H1 (cell line): ENCODE data around the gene CYP17A1. TPM values are rescaled to one million over a fixed set of nuclear protein-coding genes. Genes with fewer than 3 reads are reported as not detected.

Source experiments
- CTCF ChIA-PET: fragments of 300-600 bp; sonication (Branson Sonifier 250); formaldehyde crosslinking; loops from one replicate; lab custom pipeline; 2021; ENCODE audit not compliant: partially characterized antibody; lab: Charles Lee
- POLR2A ChIA-PET: fragments of 300-600 bp; sonication (Branson Sonifier 250); formaldehyde crosslinking; loops from one replicate; lab custom pipeline; 2021; ENCODE audit warnings: inconsistent platforms; ENCODE audit not compliant: partially characterized antibody; lab: Charles Lee
- DNase-seq, 2 experiments: peaks; one replicate each; pipeline versions ENCODE4 v3.0.0 to v3.0.0-alpha.2; 2010 to 2022; ENCODE audit warnings: low spot score in 2 of 2, low read depth in 1 of 2, mixed read lengths in 1 of 2
- FAIRE-seq: peaks from 2 replicates; lab custom pipeline; 2011; peaks lifted over from hg19 to GRCh38; lab: Jason Lieb, UNC
- H2AFZ ChIP-seq: 2 replicates; pipeline ENCODE4 v1.8.1; 2012; ENCODE audit warnings: low read length, inconsistent platforms
- H2AK5ac ChIP-seq: 2 replicates; pipeline ENCODE4 v1.6.1; 2013; ENCODE audit warnings: low read depth, low read length
- H2BK120ac ChIP-seq: replicated peaks from 2 replicates; pipeline ENCODE3; 2013; ENCODE audit warnings: low read depth, low read length, inconsistent platforms
- H2BK12ac ChIP-seq: 2 replicates; pipeline ENCODE4 v1.6.1; 2013; ENCODE audit warnings: low read depth, low read length
- H2BK15ac ChIP-seq: 2 replicates; pipeline ENCODE4 v1.6.1; 2013; ENCODE audit warnings: low read length
- H2BK20ac ChIP-seq: 2 replicates; pipeline ENCODE4 v1.6.1; 2013; ENCODE audit warnings: low read length
- H2BK5ac ChIP-seq: 2 replicates; pipeline ENCODE4 v1.6.1; 2013; ENCODE audit warnings: low read depth, low read length
- H3K14ac ChIP-seq: 2 replicates; pipeline ENCODE4 v1.6.1; 2013; ENCODE audit warnings: inconsistent platforms; ENCODE audit not compliant: insufficient read length
- H3K18ac ChIP-seq: 2 replicates; pipeline ENCODE4 v1.6.1; 2013; ENCODE audit warnings: low read length; ENCODE audit errors: extremely low read depth
- H3K23ac ChIP-seq: 2 replicates; pipeline ENCODE4 v1.6.1; 2013; ENCODE audit warnings: inconsistent platforms; ENCODE audit not compliant: insufficient read length
- H3K23me2 ChIP-seq: 2 replicates; pipeline ENCODE4 v1.6.1; 2013; ENCODE audit warnings: low read depth, low read length
- H3K27ac ChIP-seq: 2 replicates; pipeline ENCODE4 v1.6.1; 2011; ENCODE audit warnings: low read depth, low read length, inconsistent platforms
- H3K27me3 ChIP-seq, 4 experiments: replicated peaks in 1 of 4; 1 replicate in 1 of 4; 2 replicates in 3 of 4; pipeline versions ENCODE4 v1.6.1 to v1.8.1; 2011 to 2013; ENCODE audit warnings: low read length in 3 of 4, mild to moderate bottlenecking in 3 of 4, inconsistent platforms in 2 of 4, mixed read lengths in 2 of 4, moderate library complexity in 1 of 4; ENCODE audit not compliant: control insufficient read depth in 3 of 4, insufficient read depth in 3 of 4; ENCODE audit errors: extremely low read depth in 1 of 4
- H3K36me3 ChIP-seq, 4 experiments: 2 replicates each; pipeline versions ENCODE4 v1.6.1 to v1.8.1; 2011 to 2013; ENCODE audit warnings: mild to moderate bottlenecking in 4 of 4, low read length in 3 of 4, moderate library complexity in 2 of 4, control low read depth in 1 of 4, inconsistent platforms in 1 of 4; ENCODE audit not compliant: insufficient read depth in 4 of 4, control insufficient read depth in 2 of 4
- H3K4ac ChIP-seq: replicated peaks from 2 replicates; pipeline ENCODE3; 2013; ENCODE audit warnings: low read length, low read depth, mixed read lengths, inconsistent platforms; ENCODE audit not compliant: insufficient read length
- H3K4me1 ChIP-seq, 4 experiments: replicated peaks in 1 of 4; 1 replicate in 1 of 4; 2 replicates in 3 of 4; pipeline versions ENCODE4 v1.6.1 to v1.8.1; 2011 to 2013; ENCODE audit warnings: low read length in 3 of 4, inconsistent platforms in 2 of 4, mixed read lengths in 1 of 4; ENCODE audit not compliant: insufficient read depth in 4 of 4, control insufficient read depth in 3 of 4
- H3K4me2 ChIP-seq, 2 experiments: 2 replicates each; pipeline versions ENCODE4 v1.6.1 to v1.8.1; 2011 to 2013; ENCODE audit warnings: low read depth in 2 of 2, low read length in 2 of 2, control low read depth in 1 of 2, inconsistent platforms in 1 of 2, mild to moderate bottlenecking in 1 of 2; ENCODE audit not compliant: insufficient read depth in 1 of 2
- H3K4me3 ChIP-seq, 4 experiments: fragments of 200-600, 300-600 bp in 1 of 4; sonication (generic), shearing (Covaris generic), sonication (Bioruptor Twin) in 1 of 4; 2 replicates each; pipeline versions ENCODE4 v1.5.1 to v1.8.1; 2011 to 2016; ENCODE audit warnings: low read length in 4 of 4, low read depth in 3 of 4, control low read depth in 2 of 4, inconsistent platforms in 2 of 4, mild to moderate bottlenecking in 2 of 4, mixed read lengths in 1 of 4, moderate library complexity in 1 of 4; ENCODE audit not compliant: insufficient read depth in 2 of 4; ENCODE audit errors: extremely low read depth in 1 of 4
- H3K56ac ChIP-seq: replicated peaks from 2 replicates; pipeline ENCODE3; 2013; ENCODE audit warnings: low read depth, mild to moderate bottlenecking, mixed read lengths, low read length, inconsistent platforms; ENCODE audit not compliant: insufficient read length
- H3K79me1 ChIP-seq: 2 replicates; pipeline ENCODE4 v1.6.1; 2013; ENCODE audit warnings: low read depth, low read length, control low read depth
- H3K79me2 ChIP-seq, 2 experiments: 2 replicates each; pipeline versions ENCODE4 v1.6.1 to v1.8.1; 2012 to 2013; ENCODE audit warnings: low read length in 2 of 2, mild to moderate bottlenecking in 2 of 2, inconsistent platforms in 1 of 2; ENCODE audit not compliant: insufficient read depth in 2 of 2, control insufficient read depth in 1 of 2
- H3K9ac ChIP-seq, 4 experiments: replicated peaks in 1 of 4; 1 replicate in 1 of 4; 2 replicates in 3 of 4; pipeline versions ENCODE4 v1.6.1 to v1.8.1; 2011 to 2013; ENCODE audit warnings: low read depth in 3 of 4, low read length in 3 of 4, control low read depth in 2 of 4, mild to moderate bottlenecking in 2 of 4, moderate library complexity in 2 of 4, inconsistent platforms in 1 of 4; ENCODE audit errors: extremely low read depth in 1 of 4
- H3K9me3 ChIP-seq, 2 experiments: 2 replicates each; pipeline versions ENCODE4 v1.6.1 to v1.8.1; 2012 to 2013; ENCODE audit warnings: mild to moderate bottlenecking in 2 of 2, moderate library complexity in 2 of 2, control low read depth in 1 of 2, inconsistent platforms in 1 of 2, low read depth in 1 of 2, low read length in 1 of 2, mixed read lengths in 1 of 2; ENCODE audit not compliant: insufficient read depth in 2 of 2
- H4K20me1 ChIP-seq, 2 experiments: replicated peaks in 1 of 2; 2 replicates each; pipeline versions ENCODE3 to v1.8.1; 2011 to 2013; ENCODE audit warnings: inconsistent platforms in 2 of 2, low read length in 2 of 2, mild to moderate bottlenecking in 1 of 2; ENCODE audit not compliant: insufficient read depth in 2 of 2, control insufficient read depth in 1 of 2
- H4K5ac ChIP-seq: 2 replicates; pipeline ENCODE4 v1.6.1; 2013; ENCODE audit warnings: low read length, low read depth, mixed read lengths, inconsistent platforms; ENCODE audit not compliant: insufficient read length
- H4K8ac ChIP-seq: 2 replicates; pipeline ENCODE4 v1.8.0; 2013; ENCODE audit warnings: mild to moderate bottlenecking, moderate library complexity, low read length, inconsistent platforms; ENCODE audit not compliant: insufficient read depth; ENCODE audit errors: extremely low read depth
- H4K91ac ChIP-seq: replicated peaks from 2 replicates; pipeline ENCODE3; 2013; ENCODE audit warnings: low read length, mixed read lengths, inconsistent platforms; ENCODE audit not compliant: insufficient read length
- CBX5 ChIP-seq: fragments of 300-800, 300-1000 bp; sonication (generic); IDR thresholded peaks from 2 replicates; pipeline ENCODE4 v1.7.1; 2016; ENCODE audit warnings: antibody characterized with exemption, low read length, low read depth
- CBX8 ChIP-seq: fragments of 300-800, 300-1000 bp; sonication (generic); IDR thresholded peaks from 2 replicates; pipeline ENCODE4 v1.7.1; 2016; ENCODE audit warnings: low read depth, low read length, borderline replicate concordance
- CTBP2 ChIP-seq: IDR thresholded peaks from 2 replicates; pipeline ENCODE4 v1.7.0; 2011; ENCODE audit warnings: borderline replicate concordance, mild to moderate bottlenecking, moderate library complexity, mixed read lengths, low read length; ENCODE audit not compliant: insufficient read depth, insufficient read length
- E2F6 ChIP-seq: IDR thresholded peaks from 2 replicates; pipeline ENCODE4 v1.6.1; 2012; ENCODE audit warnings: inconsistent platforms
- KDM1A ChIP-seq: fragments of 200-600, 300-600 bp; sonication (generic); IDR thresholded peaks from 2 replicates; pipeline ENCODE4 v1.7.1; 2016; ENCODE audit warnings: mild to moderate bottlenecking, low read length, borderline replicate concordance
- POU5F1 ChIP-seq: IDR thresholded peaks from 2 replicates; pipeline ENCODE4 v1.6.1; 2011; ENCODE audit warnings: low read depth, mild to moderate bottlenecking, low read length, moderate library complexity
- SAP30 ChIP-seq: fragments of 300-600 bp; sonication (generic); IDR thresholded peaks from 2 replicates; pipeline ENCODE4 v1.7.1; 2012; ENCODE audit warnings: low read length, moderate library complexity, mild to moderate bottlenecking, inconsistent platforms; ENCODE audit not compliant: insufficient read depth, insufficient replicate concordance
- SIRT6 ChIP-seq: IDR thresholded peaks from one replicate; pipeline ENCODE4 v1.7.1; 2012; ENCODE audit warnings: low read length, inconsistent platforms
- SIX5 ChIP-seq: IDR thresholded peaks from 2 replicates; pipeline ENCODE4 v1.6.1; 2011; ENCODE audit warnings: mild to moderate bottlenecking, low read depth, low read length
- SP2 ChIP-seq: IDR thresholded peaks from 2 replicates; pipeline ENCODE4 v1.6.1; 2012; ENCODE audit warnings: mild to moderate bottlenecking, low read length, inconsistent platforms
- TEAD4 ChIP-seq: IDR thresholded peaks from 2 replicates; pipeline ENCODE4 v1.6.1; 2012; ENCODE audit warnings: low read depth, low read length, inconsistent platforms, mixed read lengths
- ZNF274 ChIP-seq: IDR thresholded peaks from 2 replicates; pipeline ENCODE4 v1.7.0; 2012; ENCODE audit warnings: low read length, borderline replicate concordance; ENCODE audit errors: extremely low read depth
- WGBS, 2 experiments: shearing (Covaris generic) in 1 of 2; methylation state at CpG; one replicate each; pipeline versions ENCODE4 v1.1.6 to v1.1.7; 2013 to 2015; ENCODE audit warnings: low lambda C conversion rate in 2 of 2, mixed read lengths in 2 of 2, inconsistent platforms in 1 of 2, low coverage in 1 of 2, missing lambda C conversion rate in 1 of 2; ENCODE audit not compliant: insufficient replicate concordance in 2 of 2, insufficient coverage in 1 of 2, insufficient read length in 1 of 2; ENCODE audit errors: extremely low coverage in 1 of 2, missing lambda C conversion rate in 1 of 2; 5-methylcytosine and 5-hydroxymethylcytosine counted together
- polyA plus RNA-seq, 7 experiments: library from polyadenylated mRNA; depleted of rRNA in 3 of 7; stranded (reverse) in 5 of 7; unstranded in 2 of 7; fragments of >200 nt in 5 of 7; fragments of 200-250 nt in 2 of 7; gene quantifications; 1 replicate in 5 of 7; 2 replicates in 1 of 7; 4 replicates in 1 of 7; pipeline versions ENCODE4 v1.2.1 to v1.2.3, GENCODE V29; 2011 to 2013; ENCODE audit warnings: missing spikeins in 2 of 7, mixed read lengths in 2 of 7
- total RNA-seq: library from RNA; stranded (reverse); fragmentation: NEBNext Ultra II Directional; extraction: Animal tissue kit (Norgen Biotek cat#: 25700); gene quantifications from 2 replicates; pipeline ENCODE4 v1.2.1, GENCODE V29; 2021

Gene CYP17A1
- total and polyA plus RNA-seq, 2 of the 8 experiments (the other 6 are each of a cell fraction or from before 2014, with no cell fraction given): not detected

DNA sequence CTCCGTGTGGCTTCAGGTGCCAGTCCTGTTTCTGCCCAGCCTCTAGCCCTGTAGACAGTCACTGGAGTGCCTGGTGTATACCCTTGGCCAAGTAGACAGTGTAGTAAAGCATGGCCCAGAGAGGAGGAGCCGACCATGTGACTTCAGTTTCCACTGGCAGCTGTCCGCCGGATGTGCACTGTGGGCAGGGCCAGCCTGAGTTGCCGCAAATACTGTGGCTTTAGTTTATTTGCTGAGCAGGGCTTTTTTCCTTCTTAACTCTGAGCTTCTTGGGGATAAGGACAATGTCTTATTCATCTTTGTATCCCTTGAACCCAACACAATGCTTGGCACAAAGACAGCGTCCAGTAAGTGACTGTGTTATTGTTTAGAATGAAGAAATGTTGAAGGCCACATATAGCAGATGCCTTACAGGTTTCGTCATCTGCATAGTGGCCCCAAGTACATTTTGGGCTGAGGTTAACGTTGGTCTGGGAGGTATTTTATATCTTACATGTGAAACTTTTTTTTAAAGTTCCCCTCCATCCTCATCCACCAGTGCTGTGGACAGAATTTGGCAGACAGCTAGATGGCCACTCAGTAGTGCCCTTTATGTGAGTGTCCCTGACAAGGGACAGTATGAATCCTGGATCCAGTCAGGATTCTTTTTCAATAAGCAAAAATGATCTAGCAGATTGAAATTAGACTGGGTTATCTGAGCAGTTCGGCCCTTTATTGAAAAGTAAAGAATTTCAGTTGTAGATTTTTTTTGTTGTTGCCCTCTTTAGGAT lies 40.6 kb downstream of the CYP17A1 start:
- H4K91ac ChIP-seq: no peak overlapping the region
- DNase-seq (no peak), FAIRE-seq (no peak)
- no peaks in the 10 kb centered on the region for H3K36me3 ChIP-seq
- no peak overlapping the region for H2BK15ac ChIP-seq
- H3K27me3 ChIP-seq: no peaks in the 10 kb centered on the region
- no peak overlapping the region for H2BK120ac ChIP-seq
- H3K9ac ChIP-seq: no peak overlapping the region
- CTCF ChIA-PET: interaction anchor here (0.8 kb wide), 1 partner anchor 34 kb away, joined by 5 read pairs; no protein-coding TSS in a partner anchor
- H3K56ac ChIP-seq: no peak overlapping the region
- H4K20me1 ChIP-seq: no peaks in the 10 kb centered on the region
- no peak overlapping the region for H2BK20ac ChIP-seq
- peaks cover 13 to 22% (median 18%) of the 10 kb centered on the region in 4 experiments for H3K4me1 ChIP-seq
- WGBS, 2 experiments: 85% methylated on average over 9 of the region's 9 CpGs; no CpG with 5 or more reads in 1 of the 2 experiments
- H2BK12ac ChIP-seq: no peak overlapping the region
- H3K9me3 ChIP-seq: no peaks in the 10 kb centered on the region
- H3K23ac ChIP-seq: no peak overlapping the region
- no peaks in the 10 kb centered on the region; the same call in 1 of the 2 replicates for H3K23me2 ChIP-seq
- H2AK5ac ChIP-seq: no peak overlapping the region
- no peak overlapping the region for H2AFZ ChIP-seq
- no peaks in the 10 kb centered on the region for H3K79me2 ChIP-seq
- no peak overlapping the region for H3K18ac ChIP-seq
- POLR2A ChIA-PET: no interaction called here
- no peak overlapping the region for H3K14ac ChIP-seq
- H4K5ac ChIP-seq: no peak overlapping the region
- no peak overlapping the region for H3K4me3 ChIP-seq
- no peak overlapping the region for H3K27ac ChIP-seq
- no peak overlapping the region for H3K4ac ChIP-seq
- H3K4me2 ChIP-seq: no peak overlapping the region
- H3K79me1 ChIP-seq: no peaks in the 10 kb centered on the region
- H4K8ac ChIP-seq: no peak overlapping the region
- no peak overlapping the region for H2BK5ac ChIP-seq
- no peak for TF ChIP-seq CTBP2
- no peak for TF ChIP-seq SIRT6
- no peak for TF ChIP-seq E2F6
- TF ChIP-seq CBX5: no peak
- no peak for TF ChIP-seq SP2
- TF ChIP-seq SAP30: no peak
- TF ChIP-seq CBX8: no peak
- TF ChIP-seq TEAD4: no peak
- TF ChIP-seq ZNF274: no peak
- TF ChIP-seq KDM1A: no peak
- no peak for TF ChIP-seq POU5F1
- no peak for TF ChIP-seq SIX5
